Erythroblast (primary cell): ENCODE results near the gene CADM4.

ENCODE experiments used
- GATA1 ChIP-seq: IDR thresholded peaks from 2 replicates; pipeline ENCODE4 v1.6.1; 2011; ENCODE audit warnings: low read depth, mild to moderate bottlenecking, control low read depth, low read length, moderate library complexity
- POLR2A ChIP-seq: IDR thresholded peaks from 2 replicates; pipeline ENCODE4 v1.6.1; 2011; ENCODE audit warnings: mild to moderate bottlenecking, low read length

DNA sequence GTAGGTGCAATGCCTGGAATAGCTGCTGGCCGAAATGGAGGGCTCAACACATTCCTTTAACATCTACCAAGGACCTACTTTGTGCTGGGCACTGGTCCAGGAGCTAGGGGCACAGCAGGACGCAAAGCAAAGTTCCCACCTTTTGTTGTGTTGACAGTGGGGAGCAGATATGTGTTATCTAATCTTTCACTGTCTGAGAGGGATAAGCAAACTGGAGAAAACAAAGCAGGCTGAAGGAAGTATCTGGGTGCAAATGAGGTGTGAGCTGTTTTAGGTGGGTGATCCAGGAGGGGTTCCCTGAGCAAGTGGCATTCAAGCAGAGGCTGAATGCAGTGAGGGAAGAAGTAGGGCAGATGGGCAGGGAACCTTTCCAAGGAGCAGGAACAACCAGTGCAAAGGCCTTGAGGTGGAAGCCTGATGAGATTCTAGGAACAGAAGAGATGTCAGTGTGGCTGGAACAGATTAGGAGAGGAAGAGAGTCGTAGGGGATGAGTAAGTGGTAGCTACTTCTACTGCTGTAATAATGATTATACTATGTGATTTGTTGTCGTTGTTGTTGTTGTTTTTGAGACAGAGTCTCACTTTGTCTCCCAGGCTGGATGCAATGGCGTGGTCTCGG is 32.5 kb upstream of the CADM4 start:
- no peak for TF ChIP-seq POLR2A
- TF ChIP-seq GATA1, result no peak
